Forelimb muscle (tissue), 1 donor: ENCODE results near the gene HIP1R. TPM values are rescaled to one million over a fixed set of nuclear protein-coding genes. Genes with fewer than 3 reads are reported as not detected.
"Not testable (repeated sequence)": the region's sequence is repeated elsewhere in the genome, so short reads cannot be mapped to it uniquely, and the experiment has no call there.

ENCODE experiments used
- DNase-seq: peaks from one replicate; pipeline ENCODE4 v3.0.0-alpha.2; 2013; ENCODE audit warnings: low read depth
- polyA plus RNA-seq: library from polyadenylated mRNA; unstranded; fragments of 120-200 nt; gene quantifications from one replicate; pipeline ENCODE4 v1.2.1, GENCODE V29; 2013; ENCODE audit not compliant: insufficient read length

Gene HIP1R, protein sequence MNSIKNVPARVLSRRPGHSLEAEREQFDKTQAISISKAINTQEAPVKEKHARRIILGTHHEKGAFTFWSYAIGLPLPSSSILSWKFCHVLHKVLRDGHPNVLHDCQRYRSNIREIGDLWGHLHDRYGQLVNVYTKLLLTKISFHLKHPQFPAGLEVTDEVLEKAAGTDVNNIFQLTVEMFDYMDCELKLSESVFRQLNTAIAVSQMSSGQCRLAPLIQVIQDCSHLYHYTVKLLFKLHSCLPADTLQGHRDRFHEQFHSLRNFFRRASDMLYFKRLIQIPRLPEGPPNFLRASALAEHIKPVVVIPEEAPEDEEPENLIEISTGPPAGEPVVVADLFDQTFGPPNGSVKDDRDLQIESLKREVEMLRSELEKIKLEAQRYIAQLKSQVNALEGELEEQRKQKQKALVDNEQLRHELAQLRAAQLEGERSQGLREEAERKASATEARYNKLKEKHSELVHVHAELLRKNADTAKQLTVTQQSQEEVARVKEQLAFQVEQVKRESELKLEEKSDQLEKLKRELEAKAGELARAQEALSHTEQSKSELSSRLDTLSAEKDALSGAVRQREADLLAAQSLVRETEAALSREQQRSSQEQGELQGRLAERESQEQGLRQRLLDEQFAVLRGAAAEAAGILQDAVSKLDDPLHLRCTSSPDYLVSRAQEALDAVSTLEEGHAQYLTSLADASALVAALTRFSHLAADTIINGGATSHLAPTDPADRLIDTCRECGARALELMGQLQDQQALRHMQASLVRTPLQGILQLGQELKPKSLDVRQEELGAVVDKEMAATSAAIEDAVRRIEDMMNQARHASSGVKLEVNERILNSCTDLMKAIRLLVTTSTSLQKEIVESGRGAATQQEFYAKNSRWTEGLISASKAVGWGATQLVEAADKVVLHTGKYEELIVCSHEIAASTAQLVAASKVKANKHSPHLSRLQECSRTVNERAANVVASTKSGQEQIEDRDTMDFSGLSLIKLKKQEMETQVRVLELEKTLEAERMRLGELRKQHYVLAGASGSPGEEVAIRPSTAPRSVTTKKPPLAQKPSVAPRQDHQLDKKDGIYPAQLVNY
- 7.1 TPM for polyA plus RNA-seq

DNA sequence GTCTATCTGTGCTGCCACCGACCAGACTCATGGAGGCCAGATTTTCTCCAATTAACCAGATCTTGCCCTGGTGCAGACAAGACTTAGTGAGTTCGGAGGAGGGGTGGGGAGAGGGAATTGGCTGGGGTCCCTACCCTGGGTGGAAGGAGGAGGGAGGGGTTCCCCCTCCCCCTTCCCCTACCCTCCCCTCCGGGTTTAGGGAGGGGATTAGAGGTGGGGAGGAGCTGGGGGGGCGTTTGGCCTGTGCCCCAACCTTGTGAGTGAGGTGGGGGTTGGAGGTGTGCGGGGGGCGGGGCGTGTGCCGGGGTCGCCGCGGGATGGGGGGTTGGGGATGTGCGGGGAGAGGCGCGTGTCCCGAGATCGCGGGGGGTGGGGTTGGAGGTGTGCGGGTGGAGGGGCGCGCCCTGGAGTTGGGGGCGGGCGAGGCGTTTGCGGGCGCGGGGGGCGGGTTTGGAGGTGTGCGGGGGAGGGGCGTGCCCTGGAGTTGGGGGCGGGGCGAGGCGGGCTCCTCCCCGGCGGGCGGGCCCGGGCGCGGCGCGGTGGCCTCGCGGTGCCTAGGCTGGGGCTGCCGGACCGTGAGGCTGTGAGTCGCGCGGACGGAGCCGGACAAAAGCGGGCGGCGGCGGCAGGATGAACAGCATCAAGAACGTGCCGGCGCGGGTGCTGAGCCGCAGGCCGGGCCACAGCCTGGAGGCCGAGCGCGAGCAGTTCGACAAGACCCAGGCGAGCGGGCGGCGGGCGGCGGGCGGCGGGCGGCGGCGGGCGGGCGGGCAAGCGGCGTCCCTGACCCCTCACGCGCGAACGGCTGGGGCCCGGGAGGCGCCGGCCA lies at the start of gene HIP1R:
HIP1R (plus strand) TSS at position 537 of the 829 bp plus-strand sequence; CDS start at position 631, 94 bp downstream.
- no peak for DNase-seq

DNA sequence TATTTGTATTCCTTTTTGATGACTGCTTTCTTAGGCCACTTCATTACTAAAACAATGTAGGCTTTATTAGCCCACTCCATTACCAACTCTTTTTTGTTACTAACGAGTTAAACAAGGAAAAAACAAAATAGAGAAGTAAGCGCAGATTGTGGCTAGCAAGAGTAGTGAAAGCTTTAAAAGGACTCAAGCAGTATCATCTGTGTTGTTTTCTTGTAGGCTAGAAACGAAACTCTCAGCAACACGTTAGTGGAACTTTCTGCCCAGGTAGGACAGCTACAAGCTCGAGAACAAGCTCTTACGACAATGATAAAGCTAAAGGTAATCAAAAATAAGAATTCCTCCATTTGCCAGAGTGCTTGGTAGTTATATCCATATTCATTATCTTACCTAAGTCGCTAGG lies 49.8 kb upstream of the HIP1R start:
- DNase-seq, result no peak

DNA sequence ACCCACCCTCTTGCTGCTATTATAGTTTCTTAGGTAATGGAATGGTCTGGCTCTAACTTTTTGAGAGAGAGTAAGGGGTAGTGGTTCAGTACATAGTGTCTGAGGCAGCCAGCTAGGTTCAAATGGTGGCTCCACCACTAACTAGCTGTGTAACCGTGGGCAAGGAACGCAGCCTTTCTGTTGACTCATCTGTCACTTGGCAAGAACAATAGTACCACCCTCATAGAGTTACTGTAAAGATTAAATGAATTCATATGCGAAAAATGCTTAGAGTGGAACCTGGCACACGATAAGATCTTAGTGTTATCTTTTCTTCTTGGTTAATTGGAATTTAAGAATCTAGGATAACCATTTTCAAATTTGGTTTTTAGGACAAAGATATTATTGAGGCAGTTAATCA lies 46.9 kb upstream of the HIP1R start:
- no peak for DNase-seq

DNA sequence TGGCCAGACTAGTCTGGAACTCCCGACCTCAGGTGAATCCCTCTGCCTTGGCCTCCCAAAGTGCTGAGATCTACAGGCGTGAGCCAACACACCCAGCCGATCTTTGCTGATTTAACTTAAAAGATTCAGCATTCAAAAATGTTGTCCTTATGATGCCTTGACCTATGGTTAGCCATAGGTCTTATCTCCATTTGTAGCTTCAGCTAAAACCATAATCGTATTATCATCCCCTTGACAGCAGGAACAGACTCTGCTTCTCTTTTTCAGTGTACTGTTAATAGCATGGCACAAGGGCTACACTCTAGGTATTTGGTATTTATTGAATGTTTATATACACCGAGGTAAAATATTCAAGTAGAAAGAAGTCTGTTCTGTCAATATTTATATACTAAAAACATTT lies 45.6 kb upstream of the HIP1R start:
- no peak for DNase-seq

DNA sequence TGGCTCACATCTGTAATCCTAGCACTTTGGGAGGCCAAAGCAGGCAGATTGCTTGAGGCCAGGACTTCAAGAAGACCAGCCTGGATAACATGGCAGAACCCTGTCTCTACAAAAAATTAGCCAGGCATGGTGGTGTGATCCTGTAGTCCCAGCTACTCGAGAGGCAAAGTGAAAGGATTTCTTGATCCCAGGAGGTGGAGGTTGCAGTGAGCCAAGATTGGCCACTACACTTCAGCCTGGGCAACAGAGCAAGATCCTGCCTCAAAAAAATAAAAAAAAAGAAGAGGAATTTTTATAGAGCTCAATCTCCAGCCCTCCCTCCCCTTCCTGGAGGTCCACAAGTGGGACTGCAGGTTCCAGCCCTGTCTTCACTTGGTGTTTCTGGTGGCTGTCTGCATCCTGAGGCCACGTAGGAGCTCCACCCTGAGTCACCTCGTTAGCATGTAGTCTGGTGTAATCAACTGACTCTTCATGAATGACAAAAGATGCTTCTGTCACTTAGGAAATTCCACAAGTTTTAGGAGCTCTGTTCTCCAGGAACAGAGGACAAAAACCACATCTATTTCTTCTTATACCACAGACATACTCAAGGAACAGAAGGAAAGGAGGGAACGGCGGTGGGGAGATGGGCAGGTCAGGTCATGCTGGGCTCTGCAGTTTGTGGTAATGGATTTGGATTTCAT lies 44.7 kb upstream of the HIP1R start:
- DNase-seq, result no peak

DNA sequence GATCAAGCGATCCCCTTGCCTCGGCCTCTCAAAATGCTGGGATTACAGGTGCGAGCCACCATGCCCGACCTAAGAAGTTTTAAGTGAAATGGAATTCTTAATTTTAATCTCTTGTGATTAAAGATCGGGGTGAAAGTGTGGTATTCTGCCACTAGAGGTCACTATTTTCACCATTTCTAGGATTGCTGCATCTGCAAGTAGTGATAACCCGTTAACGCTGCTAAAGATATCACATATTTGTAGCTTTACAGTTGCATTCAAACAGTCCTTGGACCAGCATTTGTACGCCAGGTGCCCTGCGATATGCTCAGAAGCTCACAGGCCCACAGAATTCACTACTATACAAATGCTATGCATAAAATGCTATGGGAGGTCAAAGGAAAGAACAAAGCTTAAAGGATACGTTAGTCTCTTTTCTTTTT lies 41.6 kb upstream of the HIP1R start:
- DNase-seq, result no peak

DNA sequence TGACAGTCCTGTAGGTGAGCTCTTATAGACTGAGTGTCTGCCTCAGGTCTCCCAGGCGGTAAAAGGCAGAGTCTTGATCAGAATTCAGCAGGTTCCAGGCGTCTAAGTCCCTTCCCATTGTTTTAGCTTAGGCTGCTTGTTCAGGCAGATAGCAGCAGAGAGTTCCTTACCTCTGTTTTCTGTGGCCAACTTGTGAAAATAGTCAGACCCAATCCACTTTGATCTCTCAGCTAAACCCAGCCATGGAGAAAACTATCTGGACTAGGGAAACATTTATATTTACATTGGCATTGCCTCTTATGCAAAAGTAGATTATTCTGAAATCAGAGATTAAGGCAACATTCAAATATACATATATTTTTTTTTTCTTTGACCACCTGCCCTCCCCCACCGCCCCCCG lies 39.5 kb upstream of the HIP1R start:
- no peak for DNase-seq

DNA sequence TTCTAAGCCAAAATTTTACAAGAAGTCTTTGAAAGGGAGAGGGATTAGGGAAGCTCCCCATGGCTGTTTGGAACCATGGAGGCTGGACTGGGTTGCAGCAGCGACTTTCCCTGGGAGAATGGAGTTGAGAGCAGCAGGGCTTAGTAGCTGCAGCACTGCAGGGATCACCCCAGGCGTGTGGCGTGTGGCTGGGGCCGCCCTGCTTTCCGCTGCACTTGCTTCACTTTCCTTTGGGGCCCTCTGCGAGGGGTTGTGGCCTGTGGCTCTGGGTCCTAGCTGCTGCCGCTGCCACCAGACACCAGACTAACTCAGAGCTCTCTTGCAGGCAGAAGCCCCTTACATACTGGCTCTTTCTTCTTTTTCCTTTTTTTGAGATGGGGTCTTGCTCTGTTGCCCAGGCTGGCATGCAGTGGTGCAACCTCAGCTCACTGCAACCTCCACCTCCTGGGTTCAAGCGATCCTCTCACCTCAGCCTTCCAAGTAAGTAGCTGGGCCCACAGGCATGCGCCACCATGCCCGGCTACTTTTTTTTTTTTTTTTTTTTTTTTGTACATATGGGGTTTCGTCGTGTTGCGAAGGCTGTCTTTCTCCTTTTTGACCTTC lies 35.5 kb upstream of the HIP1R start:
- DNase-seq, result no peak

DNA sequence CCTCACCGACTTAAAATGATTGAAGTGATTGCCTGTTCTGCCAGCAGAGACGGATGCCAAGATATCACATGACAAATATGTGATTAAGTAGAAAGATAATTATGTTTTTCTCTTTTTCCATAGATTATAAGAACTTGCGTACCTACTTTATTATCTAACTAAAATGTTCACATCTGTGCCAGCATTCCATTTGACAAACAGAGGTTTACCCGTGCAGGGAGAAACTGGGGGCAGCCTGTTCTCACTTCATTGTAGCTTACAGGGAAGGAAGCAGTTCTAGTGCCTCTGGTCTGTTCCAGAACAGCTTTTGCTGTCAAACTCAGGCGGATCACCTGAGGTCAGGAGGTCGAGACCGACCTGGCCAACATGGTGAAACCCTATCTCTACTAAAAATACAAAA lies 31.3 kb upstream of the HIP1R start:
- no peak for DNase-seq

DNA sequence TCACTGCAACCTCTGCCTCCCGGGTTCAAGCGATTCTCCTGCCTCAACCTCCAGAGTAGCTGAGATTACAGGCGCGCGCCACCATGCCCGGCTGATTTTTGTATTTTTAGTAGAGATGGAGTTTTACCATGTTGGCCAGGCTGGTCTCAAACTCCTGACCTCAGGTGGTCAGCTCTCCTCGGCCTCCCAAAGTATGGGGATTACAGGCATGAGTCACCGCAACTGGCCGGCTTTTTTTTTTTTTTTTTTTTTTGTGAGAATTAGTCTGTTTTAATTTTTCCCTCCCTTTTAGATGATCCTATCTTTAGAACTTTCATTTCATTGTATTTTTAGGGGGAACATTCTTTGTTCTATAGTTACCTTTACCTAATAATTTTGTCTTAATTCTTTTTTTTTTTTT lies 30.3 kb upstream of the HIP1R start:
- DNase-seq, result not testable (repeated sequence)

DNA sequence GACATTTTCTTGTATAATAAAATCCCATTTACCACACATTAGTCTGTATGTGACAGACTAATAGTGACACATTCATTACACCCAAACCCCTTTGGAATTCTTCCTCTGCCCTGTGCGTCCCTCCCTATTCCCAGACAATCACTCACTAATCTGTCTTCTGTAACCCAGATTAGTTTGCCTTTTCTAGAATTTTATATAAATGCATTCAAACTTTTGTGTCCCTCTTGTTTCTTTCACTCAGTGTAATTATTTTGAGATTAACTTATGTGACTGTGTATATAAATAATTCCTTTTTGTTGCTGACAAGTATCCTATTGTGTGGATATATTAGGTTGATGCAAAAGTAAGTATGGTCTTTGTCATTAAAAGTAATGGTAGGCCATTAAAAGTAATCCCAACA lies 27.6 kb upstream of the HIP1R start:
- DNase-seq, result no peak

DNA sequence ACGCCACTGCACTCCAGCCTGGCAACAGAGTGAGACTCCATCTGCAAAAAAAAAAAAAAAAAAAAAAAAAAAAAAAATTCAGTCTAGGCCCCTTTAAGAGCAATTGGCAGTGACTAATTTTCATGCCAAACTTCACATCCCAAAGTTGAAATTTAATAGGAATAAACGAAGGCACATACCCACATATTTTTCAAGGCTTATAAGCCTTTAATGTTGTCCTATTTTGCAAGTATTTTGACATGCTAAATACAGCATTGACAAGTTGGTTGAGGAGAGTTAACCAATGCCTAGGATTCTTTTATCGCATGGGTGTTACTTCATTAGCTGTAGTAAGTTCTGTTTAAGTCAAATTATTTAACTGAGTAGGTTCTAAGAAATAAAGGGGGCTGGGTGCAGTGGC lies 23.5 kb upstream of the HIP1R start:
- no peak for DNase-seq

DNA sequence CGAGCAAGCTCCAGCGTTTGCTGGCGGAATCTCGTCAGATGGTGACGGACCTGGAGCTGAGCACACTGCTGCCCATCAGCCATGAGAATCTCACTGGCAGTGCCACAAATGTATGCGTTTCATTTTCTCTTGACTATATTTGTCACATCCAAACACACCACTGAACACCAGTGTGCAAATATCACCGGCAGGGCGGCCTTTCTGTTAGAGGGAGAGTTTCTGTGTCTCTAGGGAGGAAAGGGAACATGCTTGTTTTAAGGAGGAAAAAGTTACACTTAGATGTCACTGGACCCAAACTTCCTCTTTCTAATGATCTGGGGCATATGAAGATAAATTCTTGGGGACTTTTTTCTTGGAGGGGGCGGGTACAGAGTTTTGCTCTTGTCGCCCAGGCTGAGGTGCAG lies 21.9 kb upstream of the HIP1R start:
- DNase-seq, result no peak

DNA sequence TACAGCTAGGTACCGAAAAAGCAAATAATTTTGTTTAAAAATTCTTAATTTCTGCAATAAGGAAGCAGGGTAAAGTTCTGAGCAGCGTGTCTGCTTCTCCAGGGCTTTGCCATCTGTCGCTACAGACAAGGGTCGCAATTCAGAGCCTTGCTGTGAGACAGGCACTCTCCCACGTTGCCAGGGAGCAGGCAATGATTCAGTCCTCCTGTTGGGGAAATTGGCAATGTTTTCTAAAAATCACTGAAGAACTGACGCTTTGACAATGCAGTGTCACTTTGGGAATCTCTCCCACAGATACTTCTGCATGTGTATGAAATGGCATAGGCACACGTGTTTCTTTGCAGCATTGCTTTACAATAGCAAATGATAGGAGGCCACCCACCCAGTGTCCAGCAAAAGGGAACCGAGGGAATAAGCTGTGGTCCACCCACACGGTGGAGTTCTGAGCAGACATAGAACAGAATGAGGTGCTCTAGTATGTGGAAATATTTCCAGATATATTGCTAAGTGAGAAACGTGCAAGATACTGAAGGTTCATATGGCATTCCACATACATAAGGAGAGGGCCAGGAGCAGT lies 16.0 kb upstream of the HIP1R start:
- DNase-seq, result no peak

DNA sequence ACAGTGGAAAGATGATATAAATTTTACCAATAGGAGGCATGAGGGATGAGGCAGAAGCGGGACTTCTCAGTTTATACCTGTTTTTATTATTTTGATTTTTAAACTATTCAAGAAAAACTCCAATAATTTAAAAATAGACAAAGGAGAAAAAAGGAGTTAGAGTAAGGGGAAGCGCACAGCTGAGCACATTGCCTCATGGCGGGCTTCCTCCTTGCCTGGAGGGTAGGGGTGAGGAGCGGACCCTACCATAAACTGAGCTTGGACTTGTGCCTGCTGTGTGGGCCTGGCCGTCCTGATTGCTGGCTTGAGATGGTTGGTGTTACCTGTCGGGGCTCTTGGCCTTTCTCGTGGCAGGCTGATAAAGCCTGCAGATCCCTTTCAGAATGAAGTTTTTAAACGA lies 15.1 kb upstream of the HIP1R start:
- no peak for DNase-seq

DNA sequence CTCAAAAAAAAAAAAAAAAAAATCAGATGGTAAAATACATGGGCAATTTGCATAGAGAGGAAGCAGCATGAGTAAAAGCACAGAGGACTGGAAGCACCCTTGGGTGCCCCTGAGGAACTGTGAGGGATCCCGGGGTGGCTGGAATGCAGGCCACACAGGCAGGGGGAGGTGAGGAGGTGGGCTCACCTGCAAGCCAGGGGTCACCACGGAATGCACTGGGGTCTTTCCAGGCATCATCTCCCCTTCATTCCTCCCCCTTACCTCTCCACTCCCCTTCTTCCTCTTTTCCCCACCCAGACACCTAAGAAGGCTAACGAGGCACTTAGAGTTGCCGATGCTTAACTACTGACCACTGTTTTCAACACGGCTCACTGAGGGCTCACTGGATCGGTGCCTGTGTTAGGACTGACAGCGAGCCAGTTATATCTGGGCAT lies 14.4 kb upstream of the HIP1R start:
- no peak for DNase-seq

DNA sequence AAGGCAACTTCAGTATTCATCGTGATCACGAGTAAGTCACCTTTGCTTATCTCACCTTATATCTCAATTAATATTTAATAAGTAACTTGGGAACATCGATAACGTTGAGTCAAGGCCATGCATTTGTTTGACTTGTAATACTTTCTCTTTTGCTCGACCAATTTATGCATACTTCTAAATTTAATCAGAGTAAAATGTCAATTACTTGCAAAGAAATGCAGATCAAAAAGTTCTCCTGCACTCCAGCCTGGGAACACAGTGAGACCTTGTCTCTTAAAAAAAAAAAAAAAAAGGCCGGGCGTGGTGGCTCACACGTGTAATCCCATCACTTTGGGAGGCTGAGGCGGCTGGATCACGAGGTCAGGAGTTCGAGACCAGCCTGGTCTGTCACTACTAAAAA lies 11.8 kb upstream of the HIP1R start:
- no peak for DNase-seq

DNA sequence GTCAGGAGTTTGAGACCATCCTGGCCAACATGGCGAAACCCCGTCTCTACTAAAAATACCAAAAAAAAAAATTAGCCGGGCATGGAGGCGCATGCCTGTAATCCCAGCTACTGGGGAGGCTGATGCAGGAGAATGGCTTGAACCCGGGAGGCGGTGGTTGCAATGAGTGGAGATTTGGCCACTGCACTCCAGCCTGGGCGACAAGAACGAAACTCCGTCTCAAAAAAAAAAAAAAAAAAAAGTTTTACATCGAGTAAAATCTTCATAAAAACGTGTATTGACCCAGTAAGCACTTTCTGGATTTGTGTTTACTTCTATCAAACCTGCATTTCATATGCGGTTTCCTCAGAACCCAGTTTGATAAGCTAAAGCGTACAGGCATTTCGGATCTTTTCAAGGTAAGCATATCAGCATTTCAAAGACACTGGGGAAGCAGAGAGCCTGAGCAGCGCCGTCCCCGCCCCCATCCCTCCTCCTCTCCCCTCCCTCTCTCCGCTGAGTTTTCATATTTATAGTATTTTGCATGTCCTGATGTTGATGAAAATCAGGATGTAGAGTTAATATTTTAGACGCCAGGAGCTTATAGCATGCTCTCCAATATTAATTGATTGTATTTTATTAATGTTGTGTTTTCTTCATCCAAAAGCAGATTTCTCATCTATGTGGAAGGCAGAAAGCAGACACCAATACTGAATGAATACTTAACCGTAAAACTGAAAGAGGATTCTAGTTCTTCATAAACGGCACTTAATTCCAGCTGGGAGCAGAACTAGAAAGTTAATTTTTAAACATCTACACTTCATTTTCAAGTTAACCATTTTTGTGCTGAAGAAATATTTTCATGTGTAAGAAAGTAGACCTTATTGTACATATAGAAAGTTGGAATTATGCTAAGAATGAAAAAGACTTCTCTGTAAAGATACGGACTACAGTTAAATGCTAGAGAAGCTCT lies 9.2 kb upstream of the HIP1R start:
- DNase-seq, result no peak

DNA sequence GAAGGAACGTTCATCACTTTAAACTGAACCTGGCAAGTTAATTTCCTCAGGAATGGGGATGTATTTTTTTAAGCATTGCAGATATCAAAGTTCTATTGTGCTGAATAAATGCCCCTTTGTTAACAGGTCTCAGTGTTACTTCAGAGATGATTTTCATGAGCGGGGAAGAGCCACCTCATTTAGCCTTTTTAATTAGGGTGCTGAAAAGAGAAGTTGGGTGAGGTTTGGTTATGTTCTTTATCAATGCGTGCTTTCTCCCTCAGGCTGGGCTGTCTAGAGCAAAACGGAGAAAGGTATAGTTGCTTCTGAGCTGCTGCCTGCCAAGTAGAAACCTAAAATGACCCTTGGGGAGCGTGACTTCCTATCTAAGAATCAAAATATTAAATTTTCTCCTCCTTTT lies 8.0 kb upstream of the HIP1R start:
- no peak for DNase-seq
